ENCODE measurements around the gene FAM107B. TPM values are rescaled to one million over a fixed set of nuclear protein-coding genes. Genes with fewer than 3 reads are reported as not detected.

The FAM107B gene
- total RNA-seq, 2 experiments from 2014 or later, result 130 to 135 TPM

- Mint-ChIP-seq H3K4me1 (ENCODE audit: low read depth) (no peaks in the 10 kb centered on the region), H3K36me3 (ENCODE audit: low read depth) (no peaks in the 10 kb centered on the region), H3K4me3 (no peak overlapping the region), H3K27ac (no peak overlapping the region), H3K9me3 (ENCODE audit: insufficient read depth) (no peaks in the 10 kb centered on the region), H3K27me3 (ENCODE audit: low read depth) (peaks cover 23% of the 10 kb centered on the region)
- CTCF ChIA-PET, result no interaction called here
- ATAC-seq (no peak), DNase-seq (no peak)
- POLR2A ChIA-PET, result no interaction called here
Observed at GRCh38 chr10:14470920-14471319, 303.8 kb downstream of the FAM107B start.

GRCh38 chr10:14468726-14469125 is 306.0 kb downstream of the FAM107B start:
- CTCF ChIA-PET, result no interaction called here
- Mint-ChIP-seq H3K4me3 (no peak overlapping the region), H3K36me3 (ENCODE audit: low read depth) (no peaks in the 10 kb centered on the region), H3K9me3 (ENCODE audit: insufficient read depth) (peaks cover 4% of the 10 kb centered on the region), H3K27me3 (ENCODE audit: low read depth) (peaks cover 16% of the 10 kb centered on the region), H3K27ac (no peak overlapping the region), H3K4me1 (ENCODE audit: low read depth) (no peaks in the 10 kb centered on the region)
- ATAC-seq, result no peak
- no peak for DNase-seq
- POLR2A ChIA-PET, result no interaction called here

Other genes with a start within 250 kb of the FAM107B start
- 1 to 10 TPM in 1 of 2 experiments, under 1 TPM in 1; 0.89 to 1.2 TPM for gene CDNF, start 63.1 kb upstream of the FAM107B start, total RNA-seq
- gene HSPA14, start 63.4 kb upstream of the FAM107B start, total RNA-seq, result 10 to 100 TPM; 28.9 to 31.4 TPM
- 10 to 100 TPM; 21.8 to 22.5 TPM for gene MSANTD7, start 63.4 kb upstream of the FAM107B start, total RNA-seq
- gene SUV39H2, start 104.0 kb upstream of the FAM107B start, total RNA-seq, result 10 to 100 TPM; 34.3 to 34.6 TPM
- 10 to 100 TPM; 50.7 to 58.3 TPM for gene DCLRE1C, start 179.2 kb upstream of the FAM107B start, total RNA-seq
- not detected for gene MEIG1, start 184.5 kb upstream of the FAM107B start, total RNA-seq